HG03521 (cell line): Measurements from ENCODE around the gene SERPINB5.

Experiments
- ATAC-seq: cut with Tn5 transposase; IDR thresholded peaks from one replicate; pipeline ENCODE4 v1.9.1; 2021; ENCODE audit warnings: mild to moderate bottlenecking, moderate library complexity; ENCODE audit not compliant: unreplicated experiment

Gene SERPINB5

DNA sequence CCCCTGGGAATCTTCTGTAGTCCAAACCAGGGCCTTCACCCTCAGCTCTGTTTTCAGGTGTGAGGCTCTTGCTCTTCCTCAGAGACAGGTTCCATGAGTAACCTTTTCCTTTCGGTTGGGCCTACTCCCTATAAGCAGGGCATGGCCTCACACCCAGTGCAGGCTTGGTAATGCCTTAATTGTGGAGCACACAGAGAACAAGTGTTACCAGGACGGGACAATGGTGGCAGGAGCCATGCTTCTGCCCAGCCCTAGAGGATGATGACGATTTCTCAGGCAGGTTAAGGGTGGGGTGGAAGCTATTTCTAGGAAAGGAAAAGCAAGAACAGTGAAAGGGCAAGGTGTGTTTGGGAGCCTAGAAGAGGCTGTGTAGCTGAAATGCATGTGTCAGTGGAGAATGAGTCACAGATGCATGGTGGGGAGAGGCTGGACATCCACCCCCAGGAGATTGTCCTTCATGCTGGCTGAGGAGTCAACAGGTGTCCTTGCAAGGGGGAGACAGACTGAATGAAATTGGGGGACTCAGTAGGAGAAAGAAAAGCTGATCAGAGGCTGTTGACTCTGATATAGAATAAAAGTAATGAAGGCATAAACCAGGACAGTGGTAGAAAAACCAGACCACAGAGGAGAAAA is 43.4 kb downstream of the SERPINB5 start:
- no peak for ATAC-seq

DNA sequence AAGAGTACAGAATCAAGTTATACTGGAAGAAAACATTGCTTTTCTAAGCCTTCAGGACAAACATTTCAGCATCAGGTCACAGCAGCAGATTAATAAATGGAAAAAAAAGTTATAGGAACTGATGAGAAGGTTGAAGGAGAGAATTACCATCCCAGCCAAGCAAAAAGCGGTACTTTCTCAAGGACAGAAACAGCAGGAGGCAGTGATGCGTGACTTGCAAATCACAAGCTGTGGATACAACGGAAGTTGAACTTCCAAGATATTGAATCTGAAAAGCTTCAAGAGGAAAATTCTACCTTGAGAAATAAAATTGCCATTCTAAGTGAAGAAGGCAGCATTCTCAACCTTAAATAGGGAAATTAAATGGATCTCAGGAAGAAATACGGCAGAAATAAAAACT is 46.9 kb downstream of the SERPINB5 start:
- ATAC-seq, result no peak

GRCh38 chr18:63527251-63527650 is 50.5 kb downstream of the SERPINB5 start:
- no peak for ATAC-seq

GRCh38 chr18:63528863-63529492 is 52.2 kb downstream of the SERPINB5 start:
- ATAC-seq, result no peak

DNA sequence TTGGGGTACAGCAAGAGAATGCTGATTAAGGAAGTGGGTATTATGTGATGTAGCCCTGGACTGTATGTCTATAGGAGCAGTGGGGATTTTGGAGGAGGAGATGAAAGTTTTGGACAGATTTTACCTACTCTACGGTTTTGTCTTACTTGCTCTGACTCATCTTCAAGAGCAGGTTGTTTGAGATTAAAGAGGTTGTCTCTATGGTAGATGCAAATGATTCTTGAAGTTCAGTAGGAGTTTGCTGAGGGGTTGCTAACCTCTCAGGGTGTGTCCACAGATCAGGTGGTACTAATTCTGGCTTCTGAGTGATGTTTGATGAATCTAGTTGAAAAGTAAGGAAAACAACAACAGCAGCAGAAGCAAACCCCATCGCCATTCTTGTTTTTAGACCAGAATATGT is 55.7 kb downstream of the SERPINB5 start:
- no peak for ATAC-seq

DNA sequence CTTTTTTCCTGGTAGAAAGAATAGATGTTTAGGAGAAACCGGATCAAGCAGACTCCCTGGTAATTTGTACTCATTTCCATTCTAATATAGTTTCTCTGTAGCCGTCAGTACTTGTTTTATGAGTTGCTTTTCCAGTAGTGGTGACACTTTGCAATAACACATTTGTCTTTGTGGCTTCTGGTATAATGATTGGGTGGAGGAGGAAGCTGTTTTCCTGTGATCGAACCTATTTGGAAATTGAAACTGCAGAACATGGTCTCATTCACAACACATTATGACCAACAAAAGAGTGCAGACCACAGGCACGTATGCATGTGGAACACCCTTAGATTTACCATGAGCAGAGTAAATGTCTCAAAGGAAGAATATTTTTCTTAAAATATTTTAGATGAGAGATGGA is 57.9 kb downstream of the SERPINB5 start:
- ATAC-seq, result no peak

- ATAC-seq, result no peak
These were observed 63.2 kb downstream of the SERPINB5 start for GRCh38 chr18:63539904-63540510.

- no peak for ATAC-seq
These were observed 65.3 kb downstream of the SERPINB5 start, which contains the start of gene SERPINB12 for GRCh38 chr18:63542069-63542468. SERPINB12 (plus strand) TSS chr18:63542369; CDS start chr18:63556160, 13,791 bp downstream.

GRCh38 chr18:63544017-63544416 is 67.3 kb downstream of the SERPINB5 start:
- no peak for ATAC-seq

DNA sequence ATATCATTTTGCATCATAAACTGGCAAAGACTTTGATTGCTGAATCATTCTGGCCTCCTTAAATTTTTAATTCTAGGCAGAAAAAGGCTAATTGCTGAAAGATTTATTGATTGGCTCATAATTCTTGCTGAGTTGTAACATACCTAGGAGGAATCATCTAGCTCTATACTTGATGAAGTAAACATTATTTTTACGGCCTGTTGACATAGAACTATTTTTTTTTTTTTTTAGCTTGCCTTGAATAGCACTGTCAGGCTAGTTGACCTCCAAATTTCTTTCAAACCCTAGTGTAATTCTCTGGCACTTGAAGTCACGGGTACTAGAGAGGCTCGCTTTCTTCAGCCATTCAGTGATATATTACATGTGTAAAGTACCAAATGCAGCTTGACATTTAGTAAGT is 68.2 kb downstream of the SERPINB5 start:
- no peak for ATAC-seq

- no peak for ATAC-seq
These were observed 73.3 kb downstream of the SERPINB5 start for GRCh38 chr18:63550068-63550467.

GRCh38 chr18:63551769-63552168 is 75.0 kb downstream of the SERPINB5 start:
- no peak for ATAC-seq

- no peak for ATAC-seq
These were observed 75.8 kb downstream of the SERPINB5 start for GRCh38 chr18:63552581-63552980.

- no peak for ATAC-seq
These were observed 76.3 kb downstream of the SERPINB5 start for GRCh38 chr18:63553081-63553480.
